Measurements from ENCODE around the gene DBNDD1. TPM values are rescaled to one million over a fixed set of nuclear protein-coding genes. Genes with fewer than 3 reads are reported as not detected.

DBNDD1 gene
- total and polyA plus RNA-seq, 8 donors: 6.2 to 12.9 (median 9.5) TPM

DNA sequence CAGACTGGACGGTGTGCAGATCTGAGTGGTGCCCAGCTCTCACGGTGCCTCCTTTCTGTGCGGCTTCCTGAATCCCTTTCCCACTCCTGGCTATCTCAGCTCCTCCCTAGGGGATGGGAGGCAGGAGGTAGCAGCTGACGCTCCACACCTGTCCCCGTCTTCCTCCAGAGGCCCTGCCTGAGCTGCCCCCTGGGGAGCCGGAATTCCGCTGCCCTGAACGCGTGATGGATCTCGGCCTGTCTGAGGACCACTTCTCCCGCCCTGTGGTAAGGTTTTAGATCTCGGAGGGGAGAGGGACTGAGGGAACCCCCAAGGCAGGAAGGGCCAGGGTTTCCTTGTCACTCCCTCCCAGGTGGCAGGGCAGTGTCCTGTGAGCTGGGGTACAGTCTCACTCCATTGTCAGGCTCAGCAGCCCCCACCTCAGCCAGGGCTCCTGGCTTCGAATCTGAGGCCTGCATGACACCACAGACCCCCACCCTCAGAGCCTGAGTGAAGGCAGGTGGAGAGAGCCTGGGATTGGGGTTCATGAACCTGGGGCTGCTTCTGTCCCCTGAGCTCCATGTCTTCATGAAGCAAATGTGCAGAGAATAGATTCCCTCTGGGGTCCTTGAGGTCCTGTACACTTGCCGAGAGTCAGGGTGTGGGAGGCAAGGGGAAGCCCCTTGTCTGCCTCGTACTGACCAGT, 64.1 kb downstream of the DBNDD1 start:
- FAIRE-seq (no peak), DNase-seq (peak in 1 of 6 donors; percentile 26), ATAC-seq (no peak)
- TF ChIP-seq, protein P1, sequence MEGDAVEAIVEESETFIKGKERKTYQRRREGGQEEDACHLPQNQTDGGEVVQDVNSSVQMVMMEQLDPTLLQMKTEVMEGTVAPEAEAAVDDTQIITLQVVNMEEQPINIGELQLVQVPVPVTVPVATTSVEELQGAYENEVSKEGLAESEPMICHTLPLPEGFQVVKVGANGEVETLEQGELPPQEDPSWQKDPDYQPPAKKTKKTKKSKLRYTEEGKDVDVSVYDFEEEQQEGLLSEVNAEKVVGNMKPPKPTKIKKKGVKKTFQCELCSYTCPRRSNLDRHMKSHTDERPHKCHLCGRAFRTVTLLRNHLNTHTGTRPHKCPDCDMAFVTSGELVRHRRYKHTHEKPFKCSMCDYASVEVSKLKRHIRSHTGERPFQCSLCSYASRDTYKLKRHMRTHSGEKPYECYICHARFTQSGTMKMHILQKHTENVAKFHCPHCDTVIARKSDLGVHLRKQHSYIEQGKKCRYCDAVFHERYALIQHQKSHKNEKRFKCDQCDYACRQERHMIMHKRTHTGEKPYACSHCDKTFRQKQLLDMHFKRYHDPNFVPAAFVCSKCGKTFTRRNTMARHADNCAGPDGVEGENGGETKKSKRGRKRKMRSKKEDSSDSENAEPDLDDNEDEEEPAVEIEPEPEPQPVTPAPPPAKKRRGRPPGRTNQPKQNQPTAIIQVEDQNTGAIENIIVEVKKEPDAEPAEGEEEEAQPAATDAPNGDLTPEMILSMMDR (IDR thresholded peaks at IDR 0.05): no peak
- peaks cover 0 to 9% (median 0%) of the 10 kb centered on the region in 3 donors for H3K36me3 ChIP-seq
- WGBS, 2 donors: 92 to 94% methylated on average over 15 of the region's 15 CpGs
- no peak overlapping the region for H3K27ac ChIP-seq
- intact Hi-C loops (cut with DNase I): no loop called here
- no peaks in the 10 kb centered on the region for H3K27me3 ChIP-seq
- no peaks in the 10 kb centered on the region for H3K4me1 ChIP-seq
- H3K4me3 ChIP-seq: no peak overlapping the region
- no peaks in the 10 kb centered on the region for H3K9me3 ChIP-seq

Other genes with a start within 250 kb of the DBNDD1 start
- 1 to 10 TPM in 5 of 6 donors, under 1 TPM in 1; 0.51 to 3.0 (median 2.1) TPM for gene FANCA, start 202.8 kb downstream of the DBNDD1 start, total RNA-seq
- 1 to 10 TPM; 3.7 to 5.7 TPM for gene FANCA, start 202.8 kb downstream of the DBNDD1 start, polyA plus RNA-seq
- 1 to 10 TPM; 1.6 to 3.8 (median 2.6) TPM for gene SPIRE2, start 191.0 kb downstream of the DBNDD1 start, total RNA-seq
- gene SPIRE2, start 191.0 kb downstream of the DBNDD1 start, polyA plus RNA-seq: 10 to 100 TPM in 1 of 2 donors, 1 to 10 TPM in 1; 6.7 to 11.5 TPM
- 100 to 1,000 TPM in 3 of 6 donors, 10 to 100 TPM in 3; 81.0 to 119 (median 100) TPM for gene TCF25, start 145.9 kb downstream of the DBNDD1 start, total RNA-seq
- 100 to 1,000 TPM; 193 to 250 TPM for gene TCF25, start 145.9 kb downstream of the DBNDD1 start, polyA plus RNA-seq
- gene MC1R, start 100.6 kb downstream of the DBNDD1 start, total RNA-seq: 1 to 10 TPM; 1.1 to 3.3 (median 1.6) TPM
- 10 to 100 TPM in 1 of 2 donors, 1 to 10 TPM in 1; 9.4 to 14.3 TPM for gene MC1R, start 100.6 kb downstream of the DBNDD1 start, polyA plus RNA-seq
- gene TUBB3, start 96.1 kb downstream of the DBNDD1 start, total RNA-seq: 10 to 100 TPM in 1 of 6 donors, 1 to 10 TPM in 3, under 1 TPM in 2; 0.37 to 25.4 (median 1.6) TPM
- 1 to 10 TPM; 1.8 to 4.7 TPM for gene TUBB3, start 96.1 kb downstream of the DBNDD1 start, polyA plus RNA-seq
- gene DEF8, start 70.7 kb downstream of the DBNDD1 start, total RNA-seq: 10 to 100 TPM; 23.1 to 41.0 (median 27.5) TPM
- 10 to 100 TPM; 68.8 to 72.2 TPM for gene DEF8, start 70.7 kb downstream of the DBNDD1 start, polyA plus RNA-seq
- gene PRDM7, start 57.9 kb upstream of the DBNDD1 start, total RNA-seq: not detected
- gene PRDM7, start 57.9 kb upstream of the DBNDD1 start, polyA plus RNA-seq: not detected

All from pancreas (tissue), 10 donors.